ENCODE results near the gene TRIP6. TPM values are rescaled to one million over a fixed set of nuclear protein-coding genes. Genes with fewer than 3 reads are reported as not detected.
A peak's percentile ranks its signal among the peaks of the same experiment; 100 is the strongest.

The TRIP6 gene
- total RNA-seq, 2 donors from 2014 or later: 41.6 to 64.4 TPM

- peaks cover 55% of the 10 kb centered on the region for H3K36me3 ChIP-seq
- DNase-seq (ENCODE audit: low spot score): no peak
- H3K27ac ChIP-seq: peak overlapping the region; percentile 91 to 95
- H3K4me3 ChIP-seq: peak overlapping the region; percentile 59 to 66
- peaks cover 0 to 3% of the 10 kb centered on the region in 2 donors for H3K27me3 ChIP-seq
- H3K4me1 ChIP-seq: peaks cover 0 to 38% of the 10 kb centered on the region in 2 donors
- H3K9me3 ChIP-seq: no peaks in the 10 kb centered on the region
- no peak for TF ChIP-seq CTCF (IDR thresholded peaks at IDR 0.05)
These were observed 21.3 kb downstream of the TRIP6 start for GRCh38 chr7:100888291-100888987.

- no peak for TF ChIP-seq CTCF (IDR thresholded peaks at IDR 0.05)
- Histone ChIP-seq H3K27me3 (peaks cover 0 to 3% of the 10 kb centered on the region in 2 donors), H3K36me3 (peaks cover 47% of the 10 kb centered on the region), H3K9me3 (no peaks in the 10 kb centered on the region), H3K27ac (peak within 1 kb of the TSS; percentile 91 to 95), H3K4me3 (peak within 1 kb of the TSS; percentile 59 to 66), H3K4me1 (peaks cover 0 to 38% of the 10 kb centered on the region in 2 donors)
- DNase-seq (ENCODE audit: low spot score): no peak
These were observed 22.0 kb downstream of the TRIP6 start, which contains the start of gene UFSP1 for GRCh38 chr7:100888988-100889750. Gene UFSP1, minus strand, starts transcription at chr7:100889715. Its CDS starts 444 bp downstream, at chr7:100889271.

GRCh38 chr7:100890653-100891567, 23.7 kb downstream of the TRIP6 start:
- no peaks in the 10 kb centered on the region for H3K9me3 ChIP-seq
- H3K36me3 ChIP-seq: peaks cover 30% of the 10 kb centered on the region
- H3K4me3 ChIP-seq: peak overlapping the region; percentile 50 to 66
- peak overlapping the region; percentile 91 to 95 for H3K27ac ChIP-seq
- H3K4me1 ChIP-seq: peaks cover 0 to 53% of the 10 kb centered on the region in 2 donors
- TF ChIP-seq CTCF (IDR thresholded peaks at IDR 0.05): no peak
- H3K27me3 ChIP-seq: peaks cover 0 to 15% of the 10 kb centered on the region in 2 donors
- DNase-seq (ENCODE audit: low spot score): no peak

GRCh38 chr7:100891568-100892247, 24.5 kb downstream of the TRIP6 start:
- no peak overlapping the region for H3K4me3 ChIP-seq
- H3K27me3 ChIP-seq: peaks cover 0 to 22% of the 10 kb centered on the region in 2 donors
- DNase-seq (ENCODE audit: low spot score): no peak
- no peak overlapping the region for H3K27ac ChIP-seq
- peaks cover 0 to 61% of the 10 kb centered on the region in 2 donors for H3K4me1 ChIP-seq
- H3K36me3 ChIP-seq: peaks cover 22% of the 10 kb centered on the region
- H3K9me3 ChIP-seq: no peaks in the 10 kb centered on the region
- no peak for TF ChIP-seq CTCF (IDR thresholded peaks at IDR 0.05)
